Activated CD4-positive, CD25-positive, alpha-beta regulatory T cell treated with anti-CD3 and anti-CD28 coated beads, Interleukin-2, amount 50 U/mL, for 72 hours (primary cell): Measurements from ENCODE around the gene FAM53B.

Source experiments
- DNase-seq: peaks from one replicate; pipeline ENCODE4 v3.0.0; 2021

Gene FAM53B

DNA sequence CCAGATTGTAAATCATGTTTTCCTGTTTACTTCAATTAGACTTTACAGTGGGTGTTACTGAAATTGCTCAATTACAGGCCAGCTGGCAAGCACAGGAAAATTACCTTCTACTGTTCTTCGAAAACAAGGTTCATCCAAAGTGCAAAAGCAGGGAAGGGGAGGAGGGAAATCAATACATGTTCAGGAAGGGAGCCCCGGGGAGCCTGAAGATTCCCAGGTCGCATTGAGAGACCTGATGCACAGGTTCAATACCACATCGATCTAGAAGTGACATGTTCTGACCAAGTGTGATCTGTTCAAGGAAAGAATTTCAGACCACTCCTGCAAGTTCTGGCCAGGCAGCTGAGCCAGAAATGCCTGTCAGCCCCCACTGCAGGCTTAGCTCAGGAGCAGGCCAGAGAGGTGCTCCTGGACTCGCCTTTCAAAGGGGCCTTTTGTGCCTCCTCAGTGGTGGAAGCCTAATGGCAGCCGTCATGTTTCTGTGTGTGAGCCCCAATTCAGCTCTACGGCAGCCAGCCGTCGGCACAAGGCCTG lies 35.9 kb downstream of the FAM53B start:
- no peak for DNase-seq

DNA sequence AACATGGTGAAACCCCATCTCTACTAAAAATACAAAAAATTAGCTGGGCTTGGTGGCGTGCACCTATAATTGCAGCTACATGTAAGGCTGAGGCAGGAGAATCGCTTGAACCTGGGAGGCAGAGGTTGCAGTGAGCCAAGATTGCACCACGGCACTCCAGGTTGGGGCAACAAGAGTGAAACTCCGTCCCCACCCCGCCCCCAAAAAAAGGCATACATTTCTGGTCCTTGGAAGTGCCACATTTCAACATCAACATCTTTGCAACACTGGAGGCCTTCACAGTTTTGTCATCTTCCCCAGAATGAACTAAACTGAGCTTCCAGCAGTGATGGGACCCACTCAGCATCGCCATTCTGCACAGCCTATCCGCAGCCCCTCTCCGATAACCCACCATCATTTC lies 36.6 kb downstream of the FAM53B start:
- DNase-seq = no peak

DNA sequence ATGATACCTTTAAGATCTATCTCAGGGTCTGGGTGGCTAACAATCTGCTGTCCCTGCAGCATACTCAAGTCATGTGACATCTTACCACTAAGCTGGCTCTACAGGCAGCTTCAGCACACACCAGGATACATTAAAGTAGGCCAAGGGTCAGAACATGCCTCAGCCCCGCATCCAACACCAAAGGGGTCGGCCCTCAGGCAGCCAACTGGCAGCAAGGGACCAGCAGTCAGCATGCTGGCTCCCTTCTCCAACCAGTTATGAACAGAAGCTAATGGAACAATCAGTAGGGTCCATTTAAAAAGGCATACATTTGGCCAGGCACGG lies 37.1 kb downstream of the FAM53B start:
- no peak for DNase-seq

DNA sequence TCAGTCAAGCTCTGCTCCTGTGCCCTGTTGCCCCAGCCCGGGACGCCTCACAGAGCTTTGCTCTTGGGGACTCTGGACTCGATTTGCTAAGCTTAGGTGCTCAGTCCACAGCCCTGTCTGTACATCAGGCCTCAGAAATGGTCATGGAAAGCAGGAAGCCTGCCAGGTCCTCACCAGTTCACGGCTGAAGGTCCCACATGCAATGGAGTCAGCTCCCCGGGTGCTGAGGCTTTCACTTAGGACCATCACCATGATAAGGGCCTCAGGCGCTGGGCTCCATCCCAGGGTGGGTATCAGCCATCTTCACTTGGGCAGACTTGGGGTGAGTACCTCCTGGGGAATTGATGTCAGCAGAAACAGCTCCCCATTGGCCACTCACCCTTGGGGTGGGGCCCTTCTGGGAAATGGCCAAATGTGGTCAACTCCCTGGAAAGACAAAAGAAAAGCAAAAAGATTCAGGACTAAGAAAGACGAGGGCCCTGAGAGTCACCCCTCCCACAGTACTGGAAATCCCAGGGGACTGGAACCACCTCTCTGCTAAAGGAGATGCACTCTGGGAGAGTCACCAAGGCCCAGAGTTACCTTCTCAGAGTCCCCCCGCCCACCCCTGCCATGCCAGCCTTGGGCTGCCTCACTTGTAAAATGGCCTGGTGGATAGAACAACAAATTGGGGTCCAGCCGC lies 37.6 kb downstream of the FAM53B start:
- no peak for DNase-seq

DNA sequence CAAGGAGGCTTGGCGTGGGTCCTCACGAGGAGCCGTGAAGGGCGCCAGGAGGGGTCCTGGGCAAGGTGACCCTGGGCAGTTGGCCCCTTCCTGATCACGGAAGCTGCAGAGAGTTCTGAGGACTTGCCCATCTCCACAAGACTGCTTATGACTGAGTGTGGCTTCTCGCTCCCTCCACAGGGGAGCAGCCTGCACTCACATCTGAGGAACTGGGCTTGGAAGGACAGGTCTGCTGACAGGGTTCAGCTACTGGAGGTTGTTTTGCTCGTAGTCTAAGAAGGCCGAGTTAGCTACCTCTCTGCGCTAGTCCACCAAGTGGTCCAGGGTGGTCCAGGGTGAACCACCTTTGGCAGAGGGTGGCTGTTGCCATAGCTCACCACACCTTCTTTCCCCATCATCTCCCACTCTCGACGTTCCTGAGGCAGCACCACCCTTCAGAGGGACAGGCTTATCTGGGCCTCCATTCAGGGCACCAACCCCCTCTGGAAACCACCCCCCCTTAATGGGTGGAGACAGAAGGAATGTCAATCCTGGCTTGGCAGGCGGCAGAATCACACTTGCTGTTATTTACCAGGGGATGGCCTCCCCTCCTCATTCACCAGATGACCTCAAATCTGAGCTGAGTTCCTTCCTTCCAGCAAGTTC lies 38.2 kb downstream of the FAM53B start:
- no peak for DNase-seq

DNA sequence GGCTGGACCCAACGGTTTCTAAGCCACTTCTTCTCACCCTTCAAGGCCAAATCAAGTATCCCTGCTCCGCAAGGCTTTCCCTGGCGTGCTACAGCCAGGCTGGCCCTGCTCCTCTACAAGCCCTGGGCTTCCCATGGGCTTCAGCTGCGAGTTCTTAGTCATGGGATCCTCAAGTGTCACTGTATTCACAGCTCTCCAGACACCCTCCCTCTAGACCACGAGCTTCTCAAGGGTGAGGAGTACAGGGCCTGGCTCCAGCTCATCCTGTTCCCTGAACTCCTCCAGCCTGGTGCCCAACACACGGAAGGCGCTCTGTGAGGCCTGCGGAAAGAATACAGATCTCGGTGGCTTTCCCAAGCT lies 38.8 kb downstream of the FAM53B start:
- no peak for DNase-seq

DNA sequence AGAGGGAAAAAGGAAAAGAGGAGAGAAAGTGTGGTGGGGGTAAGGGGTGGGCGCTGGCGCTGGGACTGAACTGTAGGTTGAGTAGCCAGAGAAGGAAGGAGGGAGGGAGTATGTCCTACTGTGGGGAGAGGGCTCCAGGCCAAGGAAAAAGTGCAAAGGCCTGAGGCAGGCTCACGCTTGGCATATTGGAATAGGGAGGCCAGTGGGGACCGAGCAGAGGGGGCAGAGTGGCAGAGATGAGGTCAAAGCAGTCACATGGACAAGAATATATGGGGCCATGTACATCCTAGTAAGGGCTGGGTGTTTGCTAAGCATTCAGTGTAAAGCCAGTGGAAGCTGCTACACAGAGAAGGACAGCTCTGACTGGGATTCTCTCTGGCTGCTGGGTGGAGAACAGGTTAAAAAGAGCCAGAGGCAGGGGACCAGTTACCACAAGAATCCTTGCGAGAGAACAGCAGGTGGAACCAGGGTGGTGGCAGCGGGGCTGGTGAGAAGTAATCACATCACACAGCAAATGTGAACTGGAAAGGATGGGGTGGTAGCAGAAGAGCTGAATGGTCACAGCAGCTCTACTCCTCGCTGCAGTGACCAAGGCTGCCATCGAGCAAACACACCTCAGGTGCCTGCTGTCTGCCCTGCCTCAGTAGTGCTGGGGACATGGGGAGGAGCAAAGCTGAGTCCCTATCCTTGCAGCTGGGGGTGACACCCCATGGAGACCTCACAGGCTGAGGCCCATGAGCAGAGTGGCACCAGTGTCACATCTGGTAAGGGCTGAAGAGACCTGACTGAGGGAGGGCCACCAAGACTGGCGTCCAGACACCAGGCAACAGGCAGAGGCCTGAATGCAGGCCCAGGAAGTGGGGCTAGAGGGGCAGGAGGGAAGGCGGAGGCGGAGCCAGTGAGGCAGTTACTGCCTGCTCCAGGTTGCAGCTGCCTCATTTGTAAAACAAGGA lies 39.5 kb downstream of the FAM53B start:
- no peak for DNase-seq

DNA sequence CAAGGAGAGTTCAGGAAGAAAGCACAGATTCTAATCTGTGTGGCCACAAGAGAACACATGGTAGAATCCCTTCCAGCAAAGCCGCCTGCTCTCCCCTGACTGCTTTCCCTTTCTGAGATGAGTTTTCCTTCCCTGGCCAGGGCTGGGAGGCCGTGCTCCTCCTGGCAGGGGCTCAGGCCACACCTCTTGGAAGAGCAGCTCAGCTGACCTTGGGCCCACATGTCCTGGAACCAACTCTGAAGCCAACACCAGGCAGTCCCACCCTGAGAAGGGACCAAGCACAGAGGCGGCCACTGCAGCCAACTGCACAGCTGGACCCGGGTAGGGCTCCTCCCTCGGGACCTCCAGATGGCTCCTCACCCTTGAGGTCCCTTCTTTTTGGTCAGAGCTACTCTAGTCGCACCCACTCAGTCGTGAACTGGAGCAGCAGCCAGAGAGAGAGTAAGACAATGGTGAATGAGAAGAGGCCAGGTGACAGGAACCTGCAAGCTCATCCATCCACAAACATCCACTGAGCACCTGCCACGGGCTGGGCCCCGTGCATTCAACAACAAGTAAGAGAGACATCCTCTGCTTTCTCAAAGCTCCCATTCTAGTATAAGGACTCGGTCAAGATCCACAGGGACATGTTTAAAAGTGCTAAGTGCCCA lies 40.3 kb downstream of the FAM53B start:
- DNase-seq = no peak

DNA sequence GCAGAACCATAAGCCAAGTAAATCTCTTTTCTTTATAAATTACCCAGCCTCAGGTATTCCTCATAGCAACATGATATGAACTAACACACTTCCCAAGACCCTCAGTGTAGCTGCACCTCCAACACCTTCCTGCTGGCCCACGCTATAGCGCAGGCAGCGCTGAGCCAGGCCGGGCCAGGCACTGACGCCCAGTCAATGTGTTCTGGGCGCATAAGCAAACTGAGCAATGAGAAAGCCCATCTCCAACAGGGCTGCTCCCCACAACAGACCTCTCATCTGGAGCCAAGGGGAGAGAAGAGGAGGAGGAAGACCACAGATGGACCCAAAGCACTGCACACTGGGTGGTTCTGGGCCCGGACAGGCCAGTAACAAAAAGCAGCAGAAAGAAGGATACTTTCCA lies 40.8 kb downstream of the FAM53B start:
- DNase-seq = no peak

DNA sequence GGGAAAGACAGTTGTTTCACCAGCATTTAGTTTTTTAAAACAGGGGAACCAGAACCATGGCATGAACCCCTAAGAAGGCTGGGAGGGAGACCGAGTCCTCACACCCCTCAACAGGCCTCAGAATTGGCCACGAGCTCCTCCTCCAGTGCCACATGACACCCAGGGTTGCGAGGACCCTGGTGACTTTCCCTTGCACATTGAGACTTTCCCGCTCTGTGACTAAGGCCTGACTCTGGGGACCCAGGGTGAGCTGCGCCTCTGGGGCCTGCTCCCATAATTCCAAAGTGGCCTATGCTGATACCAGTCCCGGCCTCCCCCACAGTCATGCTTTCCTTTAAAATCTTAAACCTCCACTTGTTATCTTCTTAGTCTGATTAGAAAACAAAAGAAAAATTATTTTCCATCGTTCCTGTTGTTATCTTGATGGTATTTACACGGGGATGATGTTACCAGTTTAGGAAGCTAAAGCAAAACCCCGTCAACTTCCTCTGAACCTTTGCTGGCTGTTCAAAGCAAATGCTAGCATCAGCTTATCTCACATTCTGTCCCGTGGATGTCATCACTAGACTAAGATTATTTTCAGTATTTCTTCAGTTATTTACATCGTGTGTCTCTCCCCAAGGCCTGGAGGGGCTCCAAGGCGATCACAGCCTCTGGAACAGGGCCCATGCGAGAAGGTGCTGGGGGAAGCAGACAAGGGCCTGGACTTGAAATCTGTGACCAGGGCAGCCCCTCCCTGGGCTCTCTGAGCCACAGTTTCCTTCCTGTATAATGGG lies 42.1 kb downstream of the FAM53B start:
- DNase-seq = no peak

DNA sequence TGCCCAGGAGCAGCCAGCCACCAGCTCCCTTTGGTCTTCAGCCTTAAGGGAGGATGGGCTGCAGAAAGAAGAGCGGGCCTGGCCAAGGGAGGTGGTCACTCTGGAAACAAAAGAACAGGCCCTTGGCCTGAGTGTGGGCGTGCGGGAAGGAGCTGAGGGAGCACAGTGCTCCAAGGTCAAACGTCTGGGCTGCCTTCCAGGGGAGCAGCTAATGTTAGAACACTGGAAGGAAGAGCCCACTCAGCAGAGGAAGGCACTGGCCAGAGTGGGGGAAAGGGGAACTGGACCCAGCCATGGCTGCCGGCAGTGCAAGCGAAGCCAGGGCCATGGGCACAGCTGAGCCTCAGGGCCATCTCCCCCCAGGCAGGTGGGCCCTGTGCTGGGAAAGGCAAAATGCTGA lies 42.7 kb downstream of the FAM53B start:
- DNase-seq = no peak

DNA sequence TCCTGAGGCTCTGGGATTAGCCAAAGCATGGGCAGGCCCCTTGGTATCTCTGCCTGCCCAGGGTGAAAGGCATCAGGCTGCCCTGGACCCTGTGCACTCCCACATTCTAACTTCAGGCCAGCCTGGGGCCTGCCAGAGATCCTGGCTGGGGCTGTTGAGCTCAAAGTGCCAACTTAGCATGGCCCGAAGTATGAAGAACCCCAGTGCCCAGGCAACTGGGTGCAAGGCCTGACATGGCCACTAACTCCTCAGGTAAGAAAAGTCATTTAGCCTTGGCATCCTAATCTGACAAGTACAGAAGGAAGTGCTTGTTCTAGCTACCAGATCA lies 43.2 kb downstream of the FAM53B start:
- DNase-seq = no peak

DNA sequence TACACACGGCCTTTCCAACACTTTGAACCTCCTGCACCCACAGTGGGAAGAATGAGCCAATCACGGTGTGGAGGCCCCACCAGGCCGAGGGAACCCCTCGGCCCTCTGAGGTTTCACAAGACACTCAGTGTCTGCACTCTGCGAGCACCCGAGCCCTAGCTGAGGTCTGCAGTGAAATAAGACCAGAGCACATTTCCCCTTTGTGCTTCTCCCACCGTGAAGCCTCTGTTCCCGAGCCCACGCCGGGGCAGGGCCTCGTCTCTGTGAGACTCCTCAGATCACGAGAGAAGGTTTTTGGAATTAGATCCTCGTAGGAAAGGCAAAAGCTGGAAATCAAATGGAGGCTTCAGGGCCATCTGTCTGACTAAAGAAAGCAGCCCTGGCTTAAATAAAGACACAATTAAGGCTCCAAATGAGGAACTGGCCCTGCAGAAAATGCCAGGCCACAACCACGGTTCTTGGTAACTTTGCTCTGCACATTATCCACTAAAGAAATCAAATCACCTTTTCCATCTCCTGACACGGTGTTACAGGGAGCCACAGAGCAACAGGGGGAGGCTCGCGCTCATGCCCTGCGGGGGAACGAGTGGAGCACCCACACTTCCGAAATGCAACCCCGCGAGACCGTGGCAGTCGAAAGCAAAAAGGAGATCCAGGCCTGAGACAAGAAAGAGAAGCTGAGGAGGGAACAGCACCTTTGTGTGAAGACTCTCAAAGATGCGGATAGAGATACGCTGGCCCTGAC lies 43.7 kb downstream of the FAM53B start:
- DNase-seq = no peak

DNA sequence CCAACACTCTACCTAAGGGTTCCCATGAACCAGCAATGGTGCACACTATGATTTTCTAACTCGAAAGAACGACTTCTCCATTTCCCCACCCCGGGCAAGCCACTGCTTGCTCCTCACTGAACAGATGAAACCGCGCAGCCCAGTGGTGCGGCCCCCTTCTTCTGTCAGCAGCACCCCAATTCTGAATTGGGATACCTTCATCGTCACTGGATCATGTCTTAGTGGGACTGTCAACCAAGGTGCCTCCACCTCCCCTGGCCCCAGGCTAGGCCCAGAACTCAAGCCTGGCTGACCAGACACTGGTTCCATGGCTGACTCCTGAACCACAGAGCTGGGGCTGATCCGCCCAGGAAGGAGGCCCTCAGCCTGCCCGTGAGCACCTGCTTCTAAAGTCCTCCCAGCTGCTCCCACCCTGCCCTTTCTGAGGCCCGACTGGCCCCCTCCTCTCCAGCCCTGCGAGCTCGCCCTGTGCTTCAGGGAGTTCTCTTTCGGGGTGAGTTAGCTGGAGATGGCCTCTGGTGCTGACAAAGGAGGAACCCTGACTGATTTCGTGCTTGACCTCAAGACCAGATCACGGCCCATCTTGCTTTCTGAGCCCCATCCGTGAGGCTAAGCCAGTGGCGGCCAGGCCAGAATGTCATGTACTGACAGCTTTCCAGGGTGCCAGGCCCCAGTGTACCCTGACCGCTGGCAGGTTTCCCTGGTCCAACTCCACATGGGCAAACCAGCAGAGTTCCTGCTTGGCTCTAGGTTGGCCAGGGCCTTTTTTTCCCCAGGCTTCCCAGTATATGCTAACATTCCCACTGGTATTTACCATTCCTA lies 44.5 kb downstream of the FAM53B start:
- no peak for DNase-seq

DNA sequence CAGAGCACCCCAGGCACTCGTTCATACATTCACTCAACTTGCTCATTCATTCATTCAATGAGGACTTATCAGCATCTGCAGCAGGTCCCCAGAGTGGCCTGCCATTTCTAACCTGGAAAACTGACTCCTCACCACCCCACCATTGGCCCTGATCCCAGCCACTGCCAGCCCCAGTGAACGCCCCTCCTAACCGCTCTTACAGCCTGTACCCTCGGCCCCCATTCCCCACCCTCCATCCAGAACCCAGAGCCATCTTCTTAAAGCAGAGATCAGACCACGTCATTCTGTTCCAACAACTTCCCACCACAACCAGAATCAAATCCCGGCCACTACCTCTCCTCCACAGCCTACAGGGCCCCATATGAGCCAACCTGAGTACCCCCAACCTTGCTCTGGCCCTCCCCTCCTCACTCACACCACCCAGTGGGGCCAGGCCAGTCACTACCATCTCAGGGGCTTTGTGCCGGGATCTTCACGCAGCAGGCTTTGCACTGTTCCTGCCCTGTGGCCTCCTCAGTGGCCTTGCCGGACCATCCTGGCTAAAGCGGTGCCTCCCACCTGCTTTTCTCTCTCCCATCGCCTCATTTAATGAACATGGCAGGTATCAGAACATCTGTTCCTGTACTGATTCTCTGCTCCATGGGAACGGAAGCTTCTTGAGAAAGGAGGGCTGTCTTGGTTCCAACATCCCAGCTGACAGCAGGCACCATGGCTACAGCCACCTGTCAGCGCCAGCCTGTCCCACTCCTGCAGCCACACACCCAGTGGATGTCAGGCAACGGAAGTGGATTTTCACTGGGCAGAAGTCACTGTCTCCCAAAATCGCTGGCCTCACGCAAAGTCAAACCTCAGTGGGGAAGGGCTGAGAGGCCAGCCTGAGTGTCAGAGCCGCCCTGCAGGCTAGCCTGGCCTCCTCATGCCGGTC lies 45.4 kb downstream of the FAM53B start:
- DNase-seq = no peak

DNA sequence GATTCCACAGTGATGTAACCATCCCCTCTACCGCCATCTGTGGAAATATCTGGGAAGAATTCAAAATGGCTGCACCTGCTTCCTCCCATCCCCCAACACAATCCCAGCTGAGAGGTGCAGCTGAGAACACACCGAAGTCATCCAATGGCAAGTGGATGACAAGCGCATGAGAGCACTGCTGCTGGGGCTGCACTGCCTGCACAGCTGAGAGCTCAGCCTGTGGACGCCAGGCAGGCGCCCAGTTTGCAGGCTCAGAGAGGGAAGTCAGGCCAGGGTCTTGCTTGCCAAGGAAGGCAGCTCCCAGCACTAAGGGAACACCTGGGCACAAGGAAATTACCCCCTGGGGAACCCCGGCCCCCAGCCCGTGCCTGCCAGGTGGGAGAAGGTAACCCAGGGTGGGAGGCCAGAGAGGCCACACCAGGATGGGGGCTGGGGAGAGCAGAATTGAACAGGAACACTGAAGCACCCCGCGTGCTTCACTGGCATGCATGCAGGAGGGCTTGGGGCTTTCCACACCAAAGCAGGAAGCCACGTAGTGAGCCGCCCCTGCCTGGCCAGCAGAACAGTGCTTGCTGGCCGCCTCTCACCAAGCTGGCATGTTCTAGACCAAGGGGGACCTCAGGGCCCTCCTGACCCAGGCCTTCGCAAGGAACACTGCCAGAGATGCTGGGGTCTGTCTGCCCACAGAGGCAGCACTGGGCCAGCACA lies 46.2 kb downstream of the FAM53B start:
- no peak for DNase-seq

DNA sequence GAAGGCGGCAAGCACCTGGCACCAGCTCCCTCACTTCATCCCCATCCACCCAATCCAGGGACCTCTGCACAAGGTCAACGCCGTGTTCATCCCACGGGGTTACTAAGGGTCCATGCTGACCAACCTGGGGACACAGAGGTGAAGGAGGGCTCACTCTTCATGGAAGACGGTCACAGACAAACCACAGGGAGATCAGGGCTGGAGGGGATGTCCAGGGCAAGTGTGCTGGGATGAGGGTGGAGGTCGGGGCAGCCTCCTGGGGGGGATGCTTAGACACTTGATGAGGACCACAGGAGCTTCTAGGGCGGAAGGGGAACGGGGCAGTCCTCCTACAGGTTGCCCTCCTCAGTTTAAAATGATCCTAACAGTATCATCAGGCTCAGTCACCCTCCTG lies 46.7 kb downstream of the FAM53B start:
- no peak for DNase-seq

DNA sequence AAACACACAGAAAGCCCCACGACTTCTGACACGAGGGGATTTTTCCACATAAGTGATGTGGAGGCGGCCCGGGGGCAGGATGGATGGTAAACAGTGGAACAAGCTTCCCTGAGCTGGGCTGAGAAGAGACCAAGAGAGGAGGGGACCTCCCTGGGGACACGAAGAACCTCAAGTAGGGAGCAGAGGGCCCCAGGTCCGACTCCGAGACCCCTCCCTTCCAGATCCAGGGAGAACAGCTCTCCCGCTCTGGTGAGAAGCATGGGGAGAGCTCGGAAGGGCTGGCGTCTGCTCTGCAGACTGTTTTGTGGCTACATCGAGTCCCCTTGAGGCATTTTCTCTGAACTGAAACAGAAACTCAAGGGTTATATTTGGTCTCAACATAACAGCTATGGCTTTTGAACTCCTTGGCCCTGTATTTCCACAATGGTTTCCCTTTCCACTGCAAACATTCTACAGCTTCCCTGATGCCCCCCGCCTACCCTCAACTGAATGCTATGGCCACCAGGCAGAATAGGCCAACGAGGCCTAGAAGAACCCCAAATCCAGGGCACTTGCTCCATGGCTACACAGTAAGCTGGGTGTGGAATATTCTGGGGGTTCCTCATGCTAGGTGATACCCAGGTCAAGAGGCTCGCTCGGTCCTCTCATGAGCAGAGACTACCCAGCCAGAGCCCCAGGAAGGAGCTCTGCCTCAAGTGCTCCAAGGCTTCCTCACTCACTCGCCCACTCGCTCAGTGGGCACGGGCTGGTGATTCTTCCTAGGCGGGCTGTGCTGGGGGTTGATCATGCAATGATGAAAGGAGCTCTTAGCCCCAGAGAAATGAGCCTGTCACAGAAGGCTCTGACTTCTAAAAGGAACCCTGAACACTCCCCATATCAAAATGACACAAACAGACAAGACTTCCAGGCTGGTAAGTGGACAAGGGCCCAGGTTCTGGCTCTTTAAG lies 47.5 kb downstream of the FAM53B start:
- DNase-seq = no peak
